D721Med (cell line): ENCODE measurements around the gene EPB41L3.

Source experiments
- DNase-seq: peaks from one replicate; pipeline ENCODE4 v3.0.0; 2011; ENCODE audit warnings: low spot score; ENCODE audit not compliant: insufficient read length
- FAIRE-seq: peaks from 2 replicates; lab custom pipeline; 2011; peaks lifted over from hg19 to GRCh38; lab: Jason Lieb, UNC
- CTCF ChIP-seq: IDR thresholded peaks from 2 replicates; pipeline ENCODE4 v1.5.1; 2012; ENCODE audit warnings: mild to moderate bottlenecking, control low read depth; ENCODE audit not compliant: insufficient read depth; ENCODE audit errors: missing control alignments

Gene EPB41L3

GRCh38 chr18:5391409-5391808, 152.4 kb downstream of the EPB41L3 start:
- DNase-seq = no peak
- FAIRE-seq = no peak
- no peak for TF ChIP-seq CTCF

GRCh38 chr18:5389356-5389755, 154.4 kb downstream of the EPB41L3 start:
- TF ChIP-seq CTCF = no peak
- no peak for DNase-seq
- FAIRE-seq = no peak

GRCh38 chr18:5388896-5389295, 154.9 kb downstream of the EPB41L3 start:
- DNase-seq = no peak
- FAIRE-seq = no peak

GRCh38 chr18:5380586-5380985, 163.2 kb downstream of the EPB41L3 start:
- FAIRE-seq = no peak
- DNase-seq = no peak
- TF ChIP-seq CTCF = no peak

More at GRCh38 chr18:5388896-5389295, 154.9 kb downstream of the EPB41L3 start:
- TF ChIP-seq CTCF = no peak

GRCh38 chr18:5376986-5377385, 166.8 kb downstream of the EPB41L3 start:
- TF ChIP-seq CTCF = no peak
- FAIRE-seq = no peak

GRCh38 chr18:5370332-5370731, 173.5 kb downstream of the EPB41L3 start:
- DNase-seq = no peak
- no peak for FAIRE-seq
- TF ChIP-seq CTCF = no peak

More at GRCh38 chr18:5376986-5377385, 166.8 kb downstream of the EPB41L3 start:
- DNase-seq = no peak

- no peak for DNase-seq
- no peak for TF ChIP-seq CTCF
- no peak for FAIRE-seq
These were observed 174.3 kb downstream of the EPB41L3 start for GRCh38 chr18:5369513-5369912.
